HCT116 (cell line): ENCODE results near the gene REN. TPM values are rescaled to one million over a fixed set of nuclear protein-coding genes. Genes with fewer than 3 reads are reported as not detected.

Experiments used
- ATAC-seq: fragments of 200-7000 bp; cut with Tn5 transposase; 2 replicates; pipeline ENCODE4 v1.9.1; 2020; ENCODE audit warnings: mild to moderate bottlenecking, moderate library complexity
- BruUV-seq: library from RNA; stranded (reverse); fragments of 400-500 nt; replicated peaks from 2 replicates; lab custom pipeline; 2021; lab: Mats Ljungman, UMichigan
- CTCF ChIA-PET: fragments of 300-600 bp; sonication (Branson Sonifier 250); formaldehyde crosslinking; loops from one replicate; lab custom pipeline; 2021; ENCODE audit warnings: antibody characterized with exemption; lab: Charles Lee
- POLR2A ChIA-PET: fragments of 300-600, 350-600 bp; sonication (Branson Sonifier 250); formaldehyde crosslinking; loops from one replicate; lab custom pipeline; 2021; ENCODE audit warnings: antibody characterized with exemption; lab: Charles Lee
- RAD21 ChIA-PET, 2 experiments: fragments of 300-600 bp; sonication (Branson Sonifier 250); formaldehyde crosslinking; loops; one replicate each; lab custom pipeline; 2023; ENCODE audit warnings: low total read pairs in 2 of 2; ENCODE audit not compliant: uncharacterized antibody in 2 of 2, unreplicated experiment in 2 of 2, low non-redundant PET in 1 of 2; lab: Charles Lee
- DNase-seq: peaks from one replicate; pipeline ENCODE4 v3.0.0-alpha.2; 2010; ENCODE audit warnings: low read depth, low spot score
- H2AFZ ChIP-seq: fragments of 200-600 bp; shearing (Covaris generic), sonication (generic); 2 replicates; pipeline ENCODE4 v1.6.1; 2017; ENCODE audit warnings: low read depth, mixed run types, mixed read lengths, antibody characterized with exemption, low read length; ENCODE audit not compliant: poor library complexity, severe bottlenecking
- H3K27ac ChIP-seq: 2 replicates; pipeline ENCODE4 v1.5.1; 2012; ENCODE audit warnings: low read depth, low read length
- H3K27me3 ChIP-seq: fragments of 200-600 bp; sonication (generic); 2 replicates; pipeline ENCODE4 v1.6.1; 2016; ENCODE audit warnings: mixed run types, low read length, mixed read lengths; ENCODE audit not compliant: insufficient read depth
- H3K36me3 ChIP-seq, 2 experiments: fragments of 200-500 bp in 1 of 2; fragments of 200-600 bp in 1 of 2; sonication (Bioruptor generic) in 1 of 2; sonication (generic) in 1 of 2; 2 replicates each; pipeline versions ENCODE4 v1.5.1 to v1.6.1; 2014 to 2016; ENCODE audit warnings: low read length in 2 of 2, inconsistent platforms in 1 of 2, mixed read lengths in 1 of 2, mixed run types in 1 of 2; ENCODE audit not compliant: insufficient read depth in 2 of 2, control insufficient read depth in 1 of 2
- H3K4me1 ChIP-seq, 2 experiments: fragments of 200-600 bp in 1 of 2; sonication (generic) in 1 of 2; 2 replicates each; pipeline versions ENCODE4 v1.5.1 to v1.6.1; 2012 to 2017; ENCODE audit warnings: low read length in 2 of 2, inconsistent platforms in 1 of 2, mild to moderate bottlenecking in 1 of 2, mixed read lengths in 1 of 2, mixed run types in 1 of 2, moderate library complexity in 1 of 2; ENCODE audit not compliant: insufficient read depth in 2 of 2, control insufficient read depth in 1 of 2
- H3K4me2 ChIP-seq: fragments of 200-600 bp; sonication (generic); 2 replicates; pipeline ENCODE4 v1.6.1; 2017; ENCODE audit warnings: mixed run types, low read length, mixed read lengths
- H3K4me3 ChIP-seq, 2 experiments: fragments of 200-600 bp in 1 of 2; sonication (generic) in 1 of 2; replicated peaks in 1 of 2; 2 replicates each; pipeline ENCODE4 v1.5.1; 2011 to 2016; ENCODE audit warnings: low read length in 2 of 2, control low read depth in 1 of 2, low read depth in 1 of 2, mild to moderate bottlenecking in 1 of 2, mixed read lengths in 1 of 2, mixed run types in 1 of 2
- H3K79me2 ChIP-seq: fragments of 200-600 bp; sonication (generic); 2 replicates; pipeline ENCODE4 v1.6.1; 2017; ENCODE audit warnings: mild to moderate bottlenecking, mixed run types, low read length, moderate library complexity, mixed read lengths; ENCODE audit not compliant: insufficient read depth
- H3K9ac ChIP-seq: fragments of 200-600 bp; sonication (generic); 2 replicates; pipeline ENCODE4 v1.6.1; 2016; ENCODE audit warnings: low read length, mixed read lengths
- H3K9me2 ChIP-seq: fragments of 200-600 bp; sonication (generic), shearing (Covaris generic); 2 replicates; pipeline ENCODE4 v1.6.1; 2017; ENCODE audit warnings: mixed run types, mild to moderate bottlenecking, moderate library complexity; ENCODE audit not compliant: insufficient read depth
- H3K9me3 ChIP-seq, 2 experiments: fragments of 200-500 bp in 1 of 2; fragments of 200-600 bp in 1 of 2; sonication (Bioruptor generic) in 1 of 2; sonication (generic) in 1 of 2; 2 replicates each; pipeline ENCODE4 v1.6.1; 2014 to 2017; ENCODE audit warnings: low read length in 2 of 2, mixed read lengths in 2 of 2, inconsistent platforms in 1 of 2, low read depth in 1 of 2, mild to moderate bottlenecking in 1 of 2, mixed run types in 1 of 2, moderate library complexity in 1 of 2; ENCODE audit not compliant: control insufficient read depth in 1 of 2, insufficient read depth in 1 of 2
- H4K20me1 ChIP-seq: fragments of 200-600 bp; sonication (generic), shearing (Covaris generic); 2 replicates; pipeline ENCODE4 v1.6.1; 2017; ENCODE audit warnings: mixed run types, mild to moderate bottlenecking, moderate library complexity; ENCODE audit not compliant: insufficient read depth
- CEBPB ChIP-seq: IDR thresholded peaks from 2 replicates; pipeline ENCODE4 v1.6.1; 2012; ENCODE audit warnings: low read depth
- EGR1 ChIP-seq: IDR thresholded peaks from 2 replicates; pipeline ENCODE4 v1.6.1; 2012; ENCODE audit warnings: low read depth
- EZH2phosphoT487 ChIP-seq: fragments of 200-600 bp; IDR thresholded peaks from 2 replicates; pipeline ENCODE4 v1.6.1; 2018; ENCODE audit warnings: antibody characterized with exemption, borderline replicate concordance
- POLR2A ChIP-seq: IDR thresholded peaks from 2 replicates; pipeline ENCODE4 v1.7.0; 2011; ENCODE audit warnings: borderline replicate concordance; ENCODE audit not compliant: insufficient read depth, insufficient read length; ENCODE audit errors: extremely low read depth
- SP1 ChIP-seq: IDR thresholded peaks from 2 replicates; pipeline ENCODE4 v1.6.1; 2012; ENCODE audit warnings: low read depth
- ZNF274 ChIP-seq: fragments of 200-500 bp; sonication (Bioruptor generic); IDR thresholded peaks from 2 replicates; pipeline ENCODE4 v1.6.1; 2014; ENCODE audit warnings: mild to moderate bottlenecking, low read depth, low read length, inconsistent platforms
- intact Hi-C: fragments of 100-400 bp; cut with micrococcal nuclease; formaldehyde crosslinking; loops from 2 replicates; pipeline ENCODE4 v1.10.0; 2022
- total RNA-seq: library from RNA; stranded (reverse); gene quantifications from one replicate; pipeline ENCODE4 v1.2.1, GENCODE V29; 2021; ENCODE audit not compliant: unreplicated experiment
- TF ChIP-seq, protein P1 (sequence below): IDR thresholded peaks from 2 replicates; pipeline ENCODE4 v1.6.1; 2012; ENCODE audit warnings: low read depth

The REN gene
- total RNA-seq, 1 experiment from 2014 or later = 0.47 TPM

DNA sequence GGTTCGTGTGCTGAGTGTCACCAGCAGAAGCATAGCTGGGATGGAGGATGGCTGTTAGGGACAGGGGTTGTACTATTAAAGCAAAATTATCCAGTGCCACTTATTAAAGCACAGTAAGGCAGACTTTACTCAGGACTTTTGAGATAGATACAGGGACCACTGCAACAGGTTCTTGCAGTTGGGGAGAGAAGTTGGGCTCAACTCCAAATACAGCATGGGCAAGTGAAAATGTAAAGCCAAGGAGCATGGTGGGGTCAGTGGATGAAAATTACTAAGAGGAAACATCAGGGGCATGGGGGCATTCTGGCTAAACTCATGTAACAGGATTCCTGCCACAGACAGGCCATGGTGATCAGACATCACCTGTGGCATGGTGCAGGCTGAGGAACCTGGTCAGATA is 15.0 kb upstream of the REN start:
- Histone ChIP-seq H3K9ac (no peak overlapping the region), H3K27ac (no peak overlapping the region), H3K79me2 (no peaks in the 10 kb centered on the region), H2AFZ (no peak overlapping the region), H3K4me1 (peaks cover 0 to 15% of the 10 kb centered on the region in 2 experiments; a peak in 2 of 4 replicates), H3K27me3 (no peaks in the 10 kb centered on the region), H3K4me3 (no peak overlapping the region), H3K9me3 (no peaks in the 10 kb centered on the region), H3K9me2 (no peaks in the 10 kb centered on the region), H3K36me3 (no peaks in the 10 kb centered on the region), H4K20me1 (no peaks in the 10 kb centered on the region), H3K4me2 (no peak overlapping the region)
- BruUV-seq = no TSS peak
- intact Hi-C loops = no loop called here
- ChIA-PET RAD21 (interaction anchor here in 1 of 2 experiments (1.1 kb wide), 1 partner anchor 18 kb away, joined by 3 read pairs; no protein-coding TSS in a partner anchor), POLR2A (no interaction called here), CTCF (no interaction called here)
- ATAC-seq = no peak
- DNase-seq = no peak
- TF ChIP-seq, protein P1, sequence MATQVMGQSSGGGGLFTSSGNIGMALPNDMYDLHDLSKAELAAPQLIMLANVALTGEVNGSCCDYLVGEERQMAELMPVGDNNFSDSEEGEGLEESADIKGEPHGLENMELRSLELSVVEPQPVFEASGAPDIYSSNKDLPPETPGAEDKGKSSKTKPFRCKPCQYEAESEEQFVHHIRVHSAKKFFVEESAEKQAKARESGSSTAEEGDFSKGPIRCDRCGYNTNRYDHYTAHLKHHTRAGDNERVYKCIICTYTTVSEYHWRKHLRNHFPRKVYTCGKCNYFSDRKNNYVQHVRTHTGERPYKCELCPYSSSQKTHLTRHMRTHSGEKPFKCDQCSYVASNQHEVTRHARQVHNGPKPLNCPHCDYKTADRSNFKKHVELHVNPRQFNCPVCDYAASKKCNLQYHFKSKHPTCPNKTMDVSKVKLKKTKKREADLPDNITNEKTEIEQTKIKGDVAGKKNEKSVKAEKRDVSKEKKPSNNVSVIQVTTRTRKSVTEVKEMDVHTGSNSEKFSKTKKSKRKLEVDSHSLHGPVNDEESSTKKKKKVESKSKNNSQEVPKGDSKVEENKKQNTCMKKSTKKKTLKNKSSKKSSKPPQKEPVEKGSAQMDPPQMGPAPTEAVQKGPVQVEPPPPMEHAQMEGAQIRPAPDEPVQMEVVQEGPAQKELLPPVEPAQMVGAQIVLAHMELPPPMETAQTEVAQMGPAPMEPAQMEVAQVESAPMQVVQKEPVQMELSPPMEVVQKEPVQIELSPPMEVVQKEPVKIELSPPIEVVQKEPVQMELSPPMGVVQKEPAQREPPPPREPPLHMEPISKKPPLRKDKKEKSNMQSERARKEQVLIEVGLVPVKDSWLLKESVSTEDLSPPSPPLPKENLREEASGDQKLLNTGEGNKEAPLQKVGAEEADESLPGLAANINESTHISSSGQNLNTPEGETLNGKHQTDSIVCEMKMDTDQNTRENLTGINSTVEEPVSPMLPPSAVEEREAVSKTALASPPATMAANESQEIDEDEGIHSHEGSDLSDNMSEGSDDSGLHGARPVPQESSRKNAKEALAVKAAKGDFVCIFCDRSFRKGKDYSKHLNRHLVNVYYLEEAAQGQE = no peak
- TF ChIP-seq ZNF274 (no peak), CEBPB (no peak), SP1 (no peak), EGR1 (no peak), POLR2A (no peak), EZH2phosphoT487 (no peak)
